Esophagus squamous epithelium (tissue), 4 donors: ENCODE data around the gene PET117.
"Not testable (repeated sequence)": the region's sequence is repeated elsewhere in the genome, so short reads cannot be mapped to it uniquely, and the experiment has no call there.

ENCODE experiments used
- CTCF ChIP-seq, 6 experiments: fragments of 450-650 bp in 4 of 6; fragments of 200-600 bp in 2 of 6; sonication (generic) in 2 of 6; IDR thresholded peaks; one replicate each; pipeline ENCODE4 v1.5.1; 2016 to 2019; ENCODE audit warnings: antibody characterized with exemption in 6 of 6, mild to moderate bottlenecking in 4 of 6, moderate library complexity in 4 of 6
- POLR2A ChIP-seq, 4 donors: fragments of 450-650 bp; IDR thresholded peaks; one replicate each; pipeline ENCODE4 v1.6.1; 2017; ENCODE audit warnings: antibody characterized with exemption in 4 of 4, mild to moderate bottlenecking in 4 of 4, moderate library complexity in 3 of 4

- TF ChIP-seq POLR2A, CTCF (IDR thresholded peaks at IDR 0.05): not testable (repeated sequence)
Measured at GRCh38 chr20:18088841-18089240, 48.8 kb upstream of the PET117 start.
